ENCODE measurements around the gene EPHA4.

- TF ChIP-seq EP300 (IDR thresholded peaks at IDR 0.05) (no peak), ATOH8 (CRISPR knock-in tag; IDR thresholded peaks at IDR 0.05; ENCODE audit: low read depth) (no peak)
Observed at GRCh38 chr2:221439761-221440479, 132.2 kb downstream of the EPHA4 start.
